GM21786 (cell line): ENCODE measurements around the gene MYBPC3.

Experiments
- ATAC-seq: cut with Tn5 transposase; IDR thresholded peaks from one replicate; pipeline ENCODE4 v1.9.1; 2021; ENCODE audit not compliant: unreplicated experiment

The MYBPC3 gene

GRCh38 chr11:47384498-47384897 lies 32.0 kb upstream of the MYBPC3 start:
- no peak for ATAC-seq

- no peak for ATAC-seq
Measured at GRCh38 chr11:47383071-47383470, 30.6 kb upstream of the MYBPC3 start.

GRCh38 chr11:47380078-47380477 lies 27.6 kb upstream of the MYBPC3 start:
- ATAC-seq = no peak

GRCh38 chr11:47379317-47379716 lies 26.8 kb upstream of the MYBPC3 start:
- ATAC-seq = no peak

GRCh38 chr11:47378836-47379170 lies 26.3 kb upstream of the MYBPC3 start:
- ATAC-seq = no peak

- peak; percentile 84 for ATAC-seq
Measured at GRCh38 chr11:47378010-47378835, 25.7 kb upstream of the MYBPC3 start, which contains the start of gene SPI1. SPI1 (minus strand) TSS chr11:47378547; CDS start chr11:47378353, 194 bp downstream.

- ATAC-seq = no peak
Measured at GRCh38 chr11:47377571-47378009, 25.1 kb upstream of the MYBPC3 start.

- ATAC-seq = no peak
Measured at GRCh38 chr11:47376525-47377371, 24.2 kb upstream of the MYBPC3 start.

- no peak for ATAC-seq
Measured at GRCh38 chr11:47376107-47376524, 23.6 kb upstream of the MYBPC3 start.

- ATAC-seq = no peak
Measured at GRCh38 chr11:47375546-47376085, 23.1 kb upstream of the MYBPC3 start.

GRCh38 chr11:47375020-47375419 lies 22.5 kb upstream of the MYBPC3 start:
- no peak for ATAC-seq

GRCh38 chr11:47374720-47375019 lies 22.2 kb upstream of the MYBPC3 start:
- ATAC-seq = no peak

GRCh38 chr11:47373876-47374719 lies 21.6 kb upstream of the MYBPC3 start:
- no peak for ATAC-seq

- no peak for ATAC-seq
Measured at GRCh38 chr11:47372422-47372821, 19.9 kb upstream of the MYBPC3 start.

- ATAC-seq = no peak
Measured at GRCh38 chr11:47369676-47370075, 17.2 kb upstream of the MYBPC3 start.

- no peak for ATAC-seq
Measured at GRCh38 chr11:47366020-47366490, 13.6 kb upstream of the MYBPC3 start.

GRCh38 chr11:47361419-47361818 lies 8.9 kb upstream of the MYBPC3 start:
- no peak for ATAC-seq

- ATAC-seq = no peak
Measured at GRCh38 chr11:47360341-47360740, 7.8 kb upstream of the MYBPC3 start.

- ATAC-seq = no peak
Measured at GRCh38 chr11:47359586-47359985, 7.1 kb upstream of the MYBPC3 start.

GRCh38 chr11:47359162-47359561 lies 6.7 kb upstream of the MYBPC3 start:
- ATAC-seq = no peak

GRCh38 chr11:47358731-47359051 lies 6.2 kb upstream of the MYBPC3 start:
- ATAC-seq = no peak
